ENCODE results near the gene UGDH. TPM values are rescaled to one million over a fixed set of nuclear protein-coding genes. Genes with fewer than 3 reads are reported as not detected.

The UGDH gene
- total RNA-seq, 1 donor from 2014 or later = 65.0 TPM

DNA sequence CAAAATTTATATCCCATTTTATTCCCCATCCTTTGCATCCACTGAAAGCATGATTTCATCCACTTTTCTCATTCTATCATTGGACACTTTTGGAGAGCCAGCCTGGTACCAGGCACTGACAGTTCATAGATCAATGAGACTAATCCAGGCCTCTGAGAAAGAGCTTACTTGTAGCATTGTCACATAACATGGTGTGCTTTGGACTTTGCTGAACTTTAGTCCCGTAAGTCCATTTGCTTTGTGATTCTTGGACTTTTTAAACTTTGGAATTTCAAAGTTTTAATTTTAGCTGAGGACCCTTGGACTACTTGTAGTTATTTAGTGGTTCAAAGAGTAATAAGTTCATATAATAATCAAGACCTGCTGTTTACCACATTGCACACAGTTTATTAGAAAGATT lies 56.8 kb downstream of the UGDH start:
- FAIRE-seq = no peak
- Histone ChIP-seq H3K27me3 (ENCODE audit: control insufficient read depth, insufficient read depth, low read length) (no peaks in the 10 kb centered on the region), H3K4me3 (ENCODE audit: low read depth, low read length) (no peak overlapping the region), H3K36me3 (ENCODE audit: control insufficient read depth, insufficient read depth, low read length) (peaks cover 2% of the 10 kb centered on the region)
- no peak for DNase-seq (ENCODE audit: low read depth)
- TF ChIP-seq, protein P1, sequence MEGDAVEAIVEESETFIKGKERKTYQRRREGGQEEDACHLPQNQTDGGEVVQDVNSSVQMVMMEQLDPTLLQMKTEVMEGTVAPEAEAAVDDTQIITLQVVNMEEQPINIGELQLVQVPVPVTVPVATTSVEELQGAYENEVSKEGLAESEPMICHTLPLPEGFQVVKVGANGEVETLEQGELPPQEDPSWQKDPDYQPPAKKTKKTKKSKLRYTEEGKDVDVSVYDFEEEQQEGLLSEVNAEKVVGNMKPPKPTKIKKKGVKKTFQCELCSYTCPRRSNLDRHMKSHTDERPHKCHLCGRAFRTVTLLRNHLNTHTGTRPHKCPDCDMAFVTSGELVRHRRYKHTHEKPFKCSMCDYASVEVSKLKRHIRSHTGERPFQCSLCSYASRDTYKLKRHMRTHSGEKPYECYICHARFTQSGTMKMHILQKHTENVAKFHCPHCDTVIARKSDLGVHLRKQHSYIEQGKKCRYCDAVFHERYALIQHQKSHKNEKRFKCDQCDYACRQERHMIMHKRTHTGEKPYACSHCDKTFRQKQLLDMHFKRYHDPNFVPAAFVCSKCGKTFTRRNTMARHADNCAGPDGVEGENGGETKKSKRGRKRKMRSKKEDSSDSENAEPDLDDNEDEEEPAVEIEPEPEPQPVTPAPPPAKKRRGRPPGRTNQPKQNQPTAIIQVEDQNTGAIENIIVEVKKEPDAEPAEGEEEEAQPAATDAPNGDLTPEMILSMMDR (IDR thresholded peaks at IDR 0.05; ENCODE audit: insufficient read depth, low read length, severe bottlenecking) = no peak

DNA sequence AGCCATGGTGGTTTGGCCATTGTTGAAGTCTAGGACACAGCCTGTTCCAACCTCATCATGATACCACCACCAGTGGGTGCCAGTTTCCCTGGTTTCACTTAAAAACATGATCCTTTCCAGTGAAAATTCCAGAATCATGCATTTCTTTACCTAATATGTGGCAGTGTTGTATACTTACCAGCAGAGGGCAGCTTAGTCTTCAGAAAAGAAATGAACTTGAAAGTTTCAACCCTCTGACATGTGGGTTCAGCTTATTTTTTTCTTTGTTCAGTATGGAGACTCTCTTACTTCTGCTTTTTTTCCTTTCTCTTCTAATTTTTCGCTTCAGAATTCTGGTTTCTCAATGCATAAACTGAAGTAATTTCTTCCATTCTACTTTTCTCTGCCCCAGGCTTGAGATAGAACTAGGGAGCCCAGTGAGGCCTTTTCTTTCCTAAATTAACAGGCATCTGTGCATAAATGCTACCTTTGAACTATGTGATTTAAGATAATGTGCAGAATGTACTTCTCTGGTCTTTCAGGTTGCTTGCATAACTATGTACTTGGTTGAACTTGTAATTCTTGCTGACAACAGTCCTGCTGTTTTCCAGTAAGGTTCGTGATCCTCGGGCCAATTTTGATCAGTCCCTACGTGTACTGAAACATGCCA lies 57.7 kb downstream of the UGDH start:
- Histone ChIP-seq H3K36me3 (ENCODE audit: control insufficient read depth, insufficient read depth, low read length) (peaks cover 3% of the 10 kb centered on the region), H3K27me3 (ENCODE audit: control insufficient read depth, insufficient read depth, low read length) (no peaks in the 10 kb centered on the region), H3K4me3 (ENCODE audit: low read depth, low read length) (no peak overlapping the region)
- FAIRE-seq (no peak), DNase-seq (ENCODE audit: low read depth) (peak; percentile 72)
- TF ChIP-seq, protein P1 (IDR thresholded peaks at IDR 0.05; ENCODE audit: insufficient read depth, low read length, severe bottlenecking) = peak; percentile 56

DNA sequence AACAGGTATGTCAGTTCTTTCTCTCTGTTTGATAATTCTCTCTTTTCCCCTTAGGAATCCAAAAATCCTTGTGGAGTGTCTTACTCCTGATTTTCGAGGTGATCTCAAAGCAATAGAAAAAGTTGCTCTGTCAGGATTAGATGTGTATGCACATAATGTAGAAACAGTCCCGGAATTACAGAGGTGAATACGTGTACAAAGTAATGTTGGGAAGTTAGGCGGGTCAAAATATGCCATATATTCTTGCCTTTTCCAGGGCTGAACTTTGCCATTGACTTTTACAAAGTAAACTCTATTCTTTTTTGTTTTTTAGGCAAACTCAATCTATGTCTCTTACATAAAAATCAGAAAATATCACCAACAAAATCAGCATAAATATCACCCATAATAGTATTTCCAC lies 59.8 kb downstream of the UGDH start:
- DNase-seq (ENCODE audit: low read depth) (no peak), FAIRE-seq (no peak)
- Histone ChIP-seq H3K36me3 (ENCODE audit: control insufficient read depth, insufficient read depth, low read length) (peaks cover 7% of the 10 kb centered on the region), H3K27me3 (ENCODE audit: control insufficient read depth, insufficient read depth, low read length) (no peaks in the 10 kb centered on the region), H3K4me3 (ENCODE audit: low read depth, low read length) (no peak overlapping the region)
- TF ChIP-seq, protein P1 (IDR thresholded peaks at IDR 0.05; ENCODE audit: insufficient read depth, low read length, severe bottlenecking) = no peak

DNA sequence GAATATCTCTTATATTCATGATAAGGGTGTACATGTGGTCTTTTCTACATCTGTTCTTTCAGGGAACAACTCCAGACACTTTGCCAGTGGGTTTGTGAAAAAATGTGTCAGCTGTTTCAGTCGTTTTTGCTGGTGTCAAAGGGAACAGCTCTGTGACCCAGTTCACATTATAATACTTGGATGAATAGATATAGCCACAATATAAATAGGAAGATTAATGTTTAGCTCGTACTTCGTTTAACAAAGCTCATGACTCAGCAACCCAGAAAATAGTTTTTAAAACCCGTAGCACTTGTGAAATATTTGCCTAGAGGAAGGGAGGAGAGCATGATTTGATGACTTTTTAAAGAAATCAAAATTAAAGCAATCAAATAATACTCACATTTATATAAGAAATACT lies 60.5 kb downstream of the UGDH start:
- no peak overlapping the region for H3K4me3 ChIP-seq (ENCODE audit: low read depth, low read length)
- no peaks in the 10 kb centered on the region for H3K27me3 ChIP-seq (ENCODE audit: control insufficient read depth, insufficient read depth, low read length)
- FAIRE-seq (no peak), DNase-seq (ENCODE audit: low read depth) (peak; percentile 31)
- H3K36me3 ChIP-seq (ENCODE audit: control insufficient read depth, insufficient read depth, low read length) = peaks cover 4% of the 10 kb centered on the region
- TF ChIP-seq, protein P1 (IDR thresholded peaks at IDR 0.05; ENCODE audit: insufficient read depth, low read length, severe bottlenecking) = no peak

DNA sequence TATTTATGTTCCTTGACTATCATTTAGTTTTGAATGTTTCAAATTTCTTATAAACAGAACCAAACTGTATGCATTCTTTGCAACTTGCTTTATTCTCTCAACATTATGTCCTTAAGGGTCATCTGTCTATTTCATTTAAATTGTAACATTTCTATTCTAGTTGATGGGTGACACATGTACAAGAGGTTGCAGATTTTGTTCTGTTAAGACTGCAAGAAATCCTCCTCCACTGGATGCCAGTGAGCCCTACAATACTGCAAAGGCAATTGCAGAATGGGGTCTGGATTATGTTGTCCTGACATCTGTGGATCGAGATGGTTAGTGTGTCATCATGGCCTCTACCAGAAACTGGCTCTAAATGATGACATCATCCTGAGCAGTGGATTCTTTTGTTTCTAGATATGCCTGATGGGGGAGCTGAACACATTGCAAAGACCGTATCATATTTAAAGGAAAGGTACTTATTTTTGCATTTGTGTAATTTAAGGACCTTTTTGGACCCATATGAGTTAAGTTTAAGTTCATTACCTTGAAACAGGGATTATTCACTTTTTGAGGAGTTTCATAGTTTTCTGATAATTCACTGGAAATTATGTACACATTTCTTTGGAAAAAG lies 62.2 kb downstream of the UGDH start:
- peak; percentile 58 for DNase-seq (ENCODE audit: low read depth)
- TF ChIP-seq, protein P1 (IDR thresholded peaks at IDR 0.05; ENCODE audit: insufficient read depth, low read length, severe bottlenecking) = no peak
- no peak for FAIRE-seq
- Histone ChIP-seq H3K36me3 (ENCODE audit: control insufficient read depth, insufficient read depth, low read length) (peaks cover 8% of the 10 kb centered on the region), H3K4me3 (ENCODE audit: low read depth, low read length) (no peak overlapping the region), H3K27me3 (ENCODE audit: control insufficient read depth, insufficient read depth, low read length) (no peaks in the 10 kb centered on the region)
